GM19455 (cell line): ENCODE measurements around the gene CEP170B.

Source experiments
- ATAC-seq: cut with Tn5 transposase; IDR thresholded peaks from one replicate; pipeline ENCODE4 v1.9.1; 2021; ENCODE audit not compliant: unreplicated experiment

CEP170B gene

DNA sequence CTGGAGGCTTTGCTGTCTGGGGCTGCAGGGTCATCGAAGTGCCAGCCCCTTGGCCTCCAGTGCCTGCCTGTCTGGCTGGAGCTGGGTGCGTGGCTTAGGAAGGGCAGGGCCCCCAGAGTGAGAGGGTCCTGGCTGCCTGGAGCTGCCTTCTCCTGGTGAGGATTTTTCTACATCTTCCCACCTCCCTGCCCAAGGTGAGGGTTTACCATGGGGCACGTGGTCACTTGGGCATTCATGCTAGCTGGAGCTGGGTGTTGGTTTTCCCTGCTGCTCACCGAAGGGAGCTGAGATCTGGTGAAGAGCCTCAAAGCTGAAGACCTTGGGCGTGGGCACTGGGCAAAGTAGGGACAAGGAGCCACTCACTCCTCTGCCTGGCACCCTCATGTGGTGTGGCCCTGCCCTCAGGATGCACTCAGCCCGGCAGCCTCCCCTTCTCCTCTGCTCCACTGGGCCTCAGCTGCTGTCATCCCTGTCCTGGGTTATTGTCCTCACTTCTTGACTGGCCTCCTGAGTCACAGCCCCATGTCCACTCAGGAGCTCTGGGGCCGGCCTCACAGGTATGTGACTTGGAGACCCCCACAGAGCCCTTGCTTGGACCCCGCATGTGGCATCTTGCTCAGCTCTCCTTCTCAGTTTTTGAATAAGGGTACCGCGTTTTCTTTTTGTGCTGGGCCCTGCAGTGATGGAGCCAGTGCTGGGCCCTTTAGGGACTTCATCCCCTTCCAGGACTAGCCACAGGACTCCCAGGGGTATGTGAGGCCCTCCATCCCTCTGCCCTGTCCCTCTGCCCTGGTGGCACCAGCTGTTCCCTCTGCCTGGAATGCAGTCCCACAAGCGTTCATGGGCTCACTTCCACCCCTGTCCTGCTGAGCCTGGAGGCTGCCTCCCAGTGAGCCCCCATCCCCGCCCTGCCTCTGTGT is 1.6 kb downstream of the CEP170B start:
- ATAC-seq = no peak

- ATAC-seq = no peak
Observed at GRCh38 chr14:104867371-104868059, 2.4 kb downstream of the CEP170B start.

GRCh38 chr14:104868060-104868740 is 3.1 kb downstream of the CEP170B start:
- ATAC-seq = no peak

- no peak for ATAC-seq
Observed at GRCh38 chr14:104868811-104869572, 3.9 kb downstream of the CEP170B start.

DNA sequence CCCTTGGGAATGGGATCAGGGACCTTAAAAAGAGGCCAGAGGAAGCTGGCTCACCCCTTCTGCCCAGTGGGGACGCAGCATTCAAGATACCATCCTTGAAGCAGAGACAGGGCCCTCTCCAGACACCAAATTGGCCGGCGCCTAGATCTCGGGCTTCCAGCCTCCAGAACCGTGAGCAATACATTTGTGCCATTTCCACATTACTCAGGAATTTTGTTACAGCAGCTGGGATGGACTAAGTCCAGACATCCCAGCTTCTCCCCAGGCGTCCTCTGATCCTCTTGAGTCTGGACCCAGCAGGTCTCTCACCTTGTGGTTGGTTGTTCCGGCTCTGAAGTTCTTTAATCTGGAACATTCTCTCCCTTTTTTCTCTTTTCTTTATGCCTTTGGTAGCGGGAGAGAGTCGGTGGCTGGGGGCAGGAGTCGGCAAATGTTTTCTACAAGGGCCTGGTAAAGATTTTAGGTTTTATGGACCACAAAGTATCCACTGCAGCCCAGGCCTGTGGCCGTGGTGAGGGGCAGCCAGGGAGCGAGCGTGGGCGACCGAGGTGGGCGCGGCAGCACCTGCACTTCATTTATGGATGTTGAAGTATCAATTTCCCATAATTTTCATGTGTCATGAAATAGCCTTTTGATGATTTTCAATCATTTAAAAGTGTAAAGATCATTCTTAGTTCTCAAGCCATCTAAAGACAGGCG is 4.8 kb downstream of the CEP170B start:
- no peak for ATAC-seq

- ATAC-seq = no peak
Observed at GRCh38 chr14:104870368-104871144, 5.5 kb downstream of the CEP170B start.

GRCh38 chr14:104871145-104871655 is 6.1 kb downstream of the CEP170B start:
- ATAC-seq = no peak

- no peak for ATAC-seq
Observed at GRCh38 chr14:104871656-104872468, 6.8 kb downstream of the CEP170B start.

GRCh38 chr14:104872469-104873341 is 7.6 kb downstream of the CEP170B start:
- no peak for ATAC-seq

DNA sequence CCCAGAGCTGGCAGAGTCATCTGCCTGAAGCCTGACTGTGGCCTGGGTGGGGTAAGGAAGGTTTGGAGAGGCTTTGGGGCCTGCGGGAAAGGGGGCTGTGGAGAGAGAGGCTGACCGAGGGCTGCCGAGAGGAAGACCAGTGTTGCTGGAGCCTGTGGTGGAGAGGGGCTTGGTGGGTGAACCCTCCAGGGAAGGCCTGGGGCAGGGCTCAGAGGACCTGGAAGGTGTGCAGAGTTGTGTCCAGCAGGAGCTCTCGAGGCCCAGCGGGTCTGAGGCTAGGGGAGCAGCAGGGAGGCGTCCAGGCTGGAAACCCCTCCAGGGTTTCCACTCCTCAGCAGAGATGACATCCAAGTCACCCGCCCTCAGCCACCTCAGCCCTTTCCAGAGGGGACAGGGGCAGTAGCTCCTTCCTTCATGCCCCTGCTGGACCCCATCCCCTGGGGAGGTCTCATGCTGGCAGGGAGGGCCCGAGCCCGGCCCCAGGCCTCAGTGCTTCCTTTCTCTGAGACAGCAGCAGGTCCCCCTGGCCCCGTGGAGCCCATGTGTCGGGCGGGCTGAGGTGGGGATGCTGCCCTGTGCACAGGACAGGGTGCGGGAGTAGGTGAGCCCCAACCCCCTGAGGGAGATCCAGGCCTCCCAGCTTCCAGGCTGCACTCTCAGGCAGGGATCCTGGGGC is 8.4 kb downstream of the CEP170B start:
- ATAC-seq = no peak

GRCh38 chr14:104874110-104874531 is 9.1 kb downstream of the CEP170B start:
- no peak for ATAC-seq

DNA sequence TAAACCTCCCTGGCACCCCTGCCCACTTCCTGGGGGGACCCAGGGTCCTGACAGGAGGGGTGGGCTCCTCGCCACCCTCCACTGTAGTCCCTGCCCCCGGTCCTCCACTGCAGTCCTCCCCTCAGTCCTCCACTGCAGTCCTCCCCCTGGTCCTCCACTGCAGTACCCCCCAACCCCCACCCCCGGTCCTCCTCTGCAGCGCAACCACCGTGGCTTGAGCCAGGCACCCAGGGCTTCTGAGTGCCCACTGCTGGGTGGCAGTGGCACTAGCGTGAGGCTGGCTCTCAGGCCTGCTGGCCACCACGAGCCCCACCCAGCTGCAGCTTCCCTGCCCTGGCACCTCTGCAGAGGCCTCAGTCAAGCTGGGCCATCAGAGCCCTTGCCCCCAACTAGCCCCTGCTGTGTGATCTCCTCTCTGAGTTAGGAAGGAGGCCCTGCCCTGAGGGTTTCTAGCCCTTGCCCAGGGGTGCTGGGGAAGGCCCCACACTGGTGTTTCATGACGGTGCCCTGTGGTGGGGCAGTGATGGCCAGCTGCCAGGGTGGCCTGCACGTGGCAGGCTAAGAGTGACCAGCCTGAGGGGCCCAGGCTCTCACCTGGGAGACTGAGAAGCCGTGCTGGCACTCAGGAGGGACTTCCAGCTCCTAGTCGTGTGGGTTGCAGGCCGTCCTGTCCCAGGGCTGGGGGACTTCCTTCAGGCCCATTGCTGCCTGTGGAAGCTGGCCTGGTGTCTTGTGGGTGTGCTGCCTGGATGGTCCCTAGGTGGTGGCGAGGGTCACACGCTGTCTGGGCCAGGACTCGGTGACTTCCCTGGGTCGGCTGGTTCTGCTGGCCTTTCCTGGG is 9.7 kb downstream of the CEP170B start:
- ATAC-seq = no peak

GRCh38 chr14:104875412-104875751 is 10.3 kb downstream of the CEP170B start:
- no peak for ATAC-seq

DNA sequence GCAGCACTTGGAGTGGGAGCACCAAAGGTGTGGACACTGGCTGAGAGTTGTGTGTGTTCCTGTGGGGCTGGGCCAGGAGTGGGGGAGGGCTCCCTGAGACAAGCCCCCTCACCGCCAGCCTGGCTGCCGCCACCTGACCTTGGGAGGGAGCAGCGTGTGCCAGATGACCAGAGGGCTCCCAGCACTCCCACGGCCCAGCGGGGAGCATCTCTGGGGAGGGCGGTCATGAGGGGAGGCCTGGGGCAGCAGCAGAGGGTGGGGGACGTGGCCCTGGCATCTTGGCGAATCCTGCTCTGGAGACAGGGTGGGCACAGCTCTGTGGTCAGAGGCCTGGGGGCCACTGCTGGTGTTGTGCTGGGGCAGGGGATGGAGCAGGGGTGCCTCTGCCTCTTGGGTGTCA is 10.7 kb downstream of the CEP170B start:
- no peak for ATAC-seq

- no peak for ATAC-seq
Observed at GRCh38 chr14:104876251-104876699, 11.2 kb downstream of the CEP170B start.
